A549 (cell line): ENCODE data around the gene CNOT9. TPM values are rescaled to one million over a fixed set of nuclear protein-coding genes. Genes with fewer than 3 reads are reported as not detected.

Experiments
- ATAC-seq, 2 experiments: fragments of 200-7000 bp in 1 of 2; fragments of >200 bp in 1 of 2; cut with Nextera tagmentation in 1 of 2; cut with Tn5 transposase in 1 of 2; 3 replicates each; pipeline versions ENCODE4 v1.8.0 to v1.9.1; 2018 to 2020; ENCODE audit warnings: mild to moderate bottlenecking in 1 of 2, moderate library complexity in 1 of 2
- CTCF ChIA-PET: fragments of 300-600 bp; sonication (Branson Sonifier 250); formaldehyde crosslinking; extraction: SDS; loops from one replicate; lab custom pipeline; 2021; ENCODE audit warnings: antibody characterized with exemption, inconsistent platforms; lab: Yijun Ruan, JAX
- POLR2A ChIA-PET: fragments of 350-600 bp; formaldehyde crosslinking; extraction: SDS; loops from one replicate; lab custom pipeline; 2021; ENCODE audit warnings: antibody characterized with exemption, inconsistent platforms; lab: Yijun Ruan, JAX
- DNase-seq, 2 experiments: peaks; one replicate each; pipeline versions ENCODE4 v3.0.0 to v3.0.0-alpha.2; 2011 to 2016; ENCODE audit warnings: low read depth in 1 of 2, low spot score in 1 of 2
- FAIRE-seq: peaks from 2 replicates; lab custom pipeline; 2011; peaks lifted over from hg19 to GRCh38; lab: Jason Lieb, UNC
- H3K27ac ChIP-seq, 2 experiments: fragments of >200 bp; sonication (Bioruptor Twin); formaldehyde crosslinking; 3 replicates each; pipeline ENCODE4 v1.5.1; 2016 to 2017
- H3K4me1 ChIP-seq: fragments of >200 bp; sonication (Bioruptor Twin); formaldehyde crosslinking; 3 replicates; pipeline ENCODE4 v1.6.1; 2016
- H3K4me2 ChIP-seq: fragments of >200 bp; sonication (Bioruptor Twin); formaldehyde crosslinking; 3 replicates; pipeline ENCODE4 v1.6.1; 2016
- H3K4me3 ChIP-seq: fragments of >200 bp; sonication (Bioruptor Twin); formaldehyde crosslinking; 3 replicates; pipeline ENCODE4 v1.5.1; 2016
- H3K9me3 ChIP-seq: fragments of >200 bp; sonication (Bioruptor Twin); formaldehyde crosslinking; 3 replicates; pipeline ENCODE4 v1.6.1; 2016
- CBX2 ChIP-seq: fragments of 200-600 bp; sonication (generic); IDR thresholded peaks from 2 replicates; pipeline ENCODE4 v1.6.1; 2016; ENCODE audit warnings: low read depth, mild to moderate bottlenecking, borderline replicate concordance
- CHD2 ChIP-seq: fragments of 150-350 bp; IDR thresholded peaks from 2 replicates; pipeline ENCODE4 v1.6.1; 2014; ENCODE audit warnings: low read length; ENCODE audit not compliant: partially characterized antibody
- EHMT2 ChIP-seq: fragments of 200-600 bp; sonication (generic); IDR thresholded peaks from 2 replicates; pipeline ENCODE4 v1.6.1; 2016; ENCODE audit warnings: antibody characterized with exemption, low read depth, mild to moderate bottlenecking, moderate library complexity
- FOSL2 ChIP-seq, 2 experiments: fragments of 450-650 bp in 1 of 2; fragments of >200 bp in 1 of 2; sonication (Bioruptor Twin) in 1 of 2; formaldehyde crosslinking; IDR thresholded peaks; 2 replicates each; pipeline versions ENCODE4 v1.5.0 to v1.6.1; 2016 to 2020; ENCODE audit warnings: mild to moderate bottlenecking in 1 of 2, moderate library complexity in 1 of 2
- GATA3 ChIP-seq: IDR thresholded peaks from 2 replicates; pipeline ENCODE4 v1.6.1; 2012; ENCODE audit warnings: borderline replicate concordance
- HOXA7 ChIP-seq: fragments of 250-450 bp; sonication (Bioruptor Pico); IDR thresholded peaks from 2 replicates; pipeline ENCODE4 v1.5.0; 2020; ENCODE audit warnings: mild to moderate bottlenecking, moderate library complexity
- MYC ChIP-seq: IDR thresholded peaks from 2 replicates; pipeline ENCODE4 v1.6.1; 2012; ENCODE audit warnings: mild to moderate bottlenecking, inconsistent platforms, low read length, improper control_type of control experiment, borderline replicate concordance
- NR3C1 ChIP-seq: fragments of >200 bp; sonication (Bioruptor Twin); formaldehyde crosslinking; IDR thresholded peaks from 3 replicates; pipeline ENCODE4 v1.6.1; 2017
- POLR2AphosphoS2 ChIP-seq: conservative IDR thresholded peaks from 2 replicates; pipeline ENCODE4 v1.6.1; 2012; ENCODE audit warnings: low read length, improper control_type of control experiment, inconsistent platforms
- RARB ChIP-seq: fragments of 250-450 bp; sonication (Bioruptor Pico); IDR thresholded peaks from 2 replicates; pipeline ENCODE4 v1.8.0; 2021; ENCODE audit warnings: mild to moderate bottlenecking, moderate library complexity
- ZFP36 ChIP-seq: fragments of 450-650 bp; IDR thresholded peaks from 2 replicates; pipeline ENCODE4 v1.6.1; 2014; ENCODE audit warnings: borderline replicate concordance; ENCODE audit not compliant: partially characterized antibody
- ZNF302 ChIP-seq: fragments of 250-450 bp; sonication (Bioruptor Pico); IDR thresholded peaks from 2 replicates; pipeline ENCODE4 v1.9.0; 2021; ENCODE audit warnings: inconsistent platforms, mild to moderate bottlenecking, moderate library complexity
- ZSCAN20 ChIP-seq: fragments of 250-450 bp; sonication (Bioruptor Pico); IDR thresholded peaks from 2 replicates; pipeline ENCODE4 v1.8.0; 2022; ENCODE audit warnings: mild to moderate bottlenecking, moderate library complexity
- WGBS: methylation state at CpG from one replicate; pipeline ENCODE4 v1.1.6; 2017; ENCODE audit errors: missing lambda C conversion rate; 5-methylcytosine and 5-hydroxymethylcytosine counted together
- polyA plus RNA-seq, 4 experiments: library from polyadenylated mRNA; depleted of rRNA in 3 of 4; stranded (reverse); fragments of >200 nt; fragmentation: RNase III in 1 of 4; extraction: RNeasy Plus Mini Kit Qiagen cat#74134 plus additional on column Dnase treatment in 1 of 4; gene quantifications; 2 replicates in 3 of 4; 3 replicates in 1 of 4; pipeline ENCODE4 v1.2.3, GENCODE V29; 2011 to 2017
- TF ChIP-seq, protein P1 (sequence below): fragments of 450-650 bp; IDR thresholded peaks from 2 replicates; pipeline ENCODE4 v1.6.1; 2014; ENCODE audit warnings: antibody characterized with exemption
- TF ChIP-seq, protein P2 (sequence below): fragments of >200 bp; sonication (Bioruptor Twin); formaldehyde crosslinking; IDR thresholded peaks from 2 replicates; pipeline ENCODE4 v1.6.1; 2016
- TF ChIP-seq, protein P3 (sequence below): fragments of >200 bp; sonication (Bioruptor Twin); formaldehyde crosslinking; IDR thresholded peaks from 3 replicates; pipeline ENCODE4 v1.6.1; 2016
- TF ChIP-seq, protein P4 (sequence below): fragments of 200-600 bp; sonication (generic); IDR thresholded peaks from 2 replicates; pipeline ENCODE4 v1.6.1; 2016; ENCODE audit warnings: antibody characterized with exemption, mild to moderate bottlenecking, moderate library complexity
- TF ChIP-seq, protein P5 (sequence below): IDR thresholded peaks from 2 replicates; pipeline ENCODE4 v1.6.1; 2012

Gene CNOT9
- polyA plus RNA-seq, 2 of the 4 experiments (the other 2 are of a cell fraction): 42.7 to 87.4 TPM

DNA sequence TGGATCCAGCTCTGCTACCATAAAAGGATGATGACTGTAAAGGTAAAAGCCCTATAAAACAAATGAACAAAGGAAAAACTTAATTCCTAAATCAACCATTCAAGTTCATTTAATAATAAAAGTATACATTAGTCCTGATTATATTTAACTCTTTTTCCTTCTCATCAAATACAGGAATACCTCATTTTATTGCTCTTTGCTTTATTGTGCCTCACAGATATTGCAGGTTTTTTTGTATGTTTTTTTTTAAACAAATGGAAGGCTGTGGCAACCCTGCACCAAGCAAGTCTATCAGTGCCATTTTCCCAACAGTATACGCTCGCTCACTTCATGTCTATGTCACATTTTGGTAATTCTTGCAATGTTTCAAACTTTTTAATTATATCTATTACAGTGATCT is 38.6 kb upstream of the CNOT9 start:
- POLR2A ChIA-PET: no interaction called here
- no peak overlapping the region for H3K4me2 ChIP-seq
- ATAC-seq (no peak), FAIRE-seq (no peak)
- peaks cover 11% of the 10 kb centered on the region for H3K9me3 ChIP-seq
- H3K27ac ChIP-seq: no peak overlapping the region
- WGBS: 99% methylated on average over 2 of the region's 2 CpGs
- H3K4me3 ChIP-seq: no peak overlapping the region
- no peak for TF ChIP-seq FOSL2 (IDR thresholded peaks at IDR 0.05)
- TF ChIP-seq FOSL2 (CRISPR knock-in tag; IDR thresholded peaks at IDR 0.05): no peak
- no peak for TF ChIP-seq ZFP36
- TF ChIP-seq, protein P1, sequence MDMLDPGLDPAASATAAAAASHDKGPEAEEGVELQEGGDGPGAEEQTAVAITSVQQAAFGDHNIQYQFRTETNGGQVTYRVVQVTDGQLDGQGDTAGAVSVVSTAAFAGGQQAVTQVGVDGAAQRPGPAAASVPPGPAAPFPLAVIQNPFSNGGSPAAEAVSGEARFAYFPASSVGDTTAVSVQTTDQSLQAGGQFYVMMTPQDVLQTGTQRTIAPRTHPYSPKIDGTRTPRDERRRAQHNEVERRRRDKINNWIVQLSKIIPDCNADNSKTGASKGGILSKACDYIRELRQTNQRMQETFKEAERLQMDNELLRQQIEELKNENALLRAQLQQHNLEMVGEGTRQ: no peak
- TF ChIP-seq MYC: no peak
- no peak for TF ChIP-seq CBX2
- TF ChIP-seq, protein P2, sequence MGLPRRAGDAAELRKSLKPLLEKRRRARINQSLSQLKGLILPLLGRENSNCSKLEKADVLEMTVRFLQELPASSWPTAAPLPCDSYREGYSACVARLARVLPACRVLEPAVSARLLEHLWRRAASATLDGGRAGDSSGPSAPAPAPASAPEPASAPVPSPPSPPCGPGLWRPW: no peak
- no peak for TF ChIP-seq RARB (CRISPR knock-in tag)
- no peak for TF ChIP-seq NR3C1
- TF ChIP-seq ZNF302 (CRISPR knock-in tag): no peak
- TF ChIP-seq, protein P3, sequence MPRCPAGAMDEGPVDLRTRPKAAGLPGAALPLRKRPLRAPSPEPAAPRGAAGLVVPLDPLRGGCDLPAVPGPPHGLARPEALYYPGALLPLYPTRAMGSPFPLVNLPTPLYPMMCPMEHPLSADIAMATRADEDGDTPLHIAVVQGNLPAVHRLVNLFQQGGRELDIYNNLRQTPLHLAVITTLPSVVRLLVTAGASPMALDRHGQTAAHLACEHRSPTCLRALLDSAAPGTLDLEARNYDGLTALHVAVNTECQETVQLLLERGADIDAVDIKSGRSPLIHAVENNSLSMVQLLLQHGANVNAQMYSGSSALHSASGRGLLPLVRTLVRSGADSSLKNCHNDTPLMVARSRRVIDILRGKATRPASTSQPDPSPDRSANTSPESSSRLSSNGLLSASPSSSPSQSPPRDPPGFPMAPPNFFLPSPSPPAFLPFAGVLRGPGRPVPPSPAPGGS: no peak
- TF ChIP-seq POLR2AphosphoS2: no peak
- TF ChIP-seq HOXA7 (CRISPR knock-in tag): no peak
- TF ChIP-seq EHMT2: no peak
- no peak for TF ChIP-seq GATA3
- TF ChIP-seq, all 56 proteins: peak for 0
- no peak for DNase-seq
- CTCF ChIA-PET: no interaction called here
- H3K4me1 ChIP-seq: no peaks in the 10 kb centered on the region

DNA sequence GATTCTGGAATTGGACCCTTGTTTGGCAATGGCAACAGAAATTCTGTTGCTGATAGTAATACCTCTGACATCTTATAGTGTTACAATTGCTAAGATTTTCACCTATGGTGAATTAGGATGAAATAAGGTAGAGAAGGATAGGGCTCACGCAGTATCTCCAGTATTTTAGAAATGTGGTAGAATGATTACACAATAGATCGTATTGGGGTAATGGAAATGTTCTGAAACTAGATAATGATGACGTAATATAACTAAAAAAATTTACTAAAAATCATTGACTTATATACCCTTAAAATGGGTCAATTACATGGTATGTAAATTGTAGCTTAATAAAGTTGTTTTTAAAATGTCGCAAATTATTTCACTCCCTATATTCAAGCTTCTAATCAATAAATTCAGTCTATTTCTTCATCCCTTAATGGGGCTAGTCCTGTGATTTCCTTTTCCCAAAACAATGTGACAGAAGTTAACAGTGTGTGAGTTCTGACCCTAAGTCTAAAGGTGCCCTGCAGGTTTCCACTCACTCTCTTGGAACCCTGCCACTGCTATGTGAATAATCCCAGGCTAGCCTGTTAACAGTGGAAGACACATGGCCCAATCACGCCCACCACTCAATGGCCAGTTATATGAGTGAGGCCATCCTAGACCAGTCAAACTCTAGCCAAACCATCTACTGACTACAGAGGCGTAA is 31.7 kb upstream of the CNOT9 start:
- POLR2A ChIA-PET: no interaction called here

DNA sequence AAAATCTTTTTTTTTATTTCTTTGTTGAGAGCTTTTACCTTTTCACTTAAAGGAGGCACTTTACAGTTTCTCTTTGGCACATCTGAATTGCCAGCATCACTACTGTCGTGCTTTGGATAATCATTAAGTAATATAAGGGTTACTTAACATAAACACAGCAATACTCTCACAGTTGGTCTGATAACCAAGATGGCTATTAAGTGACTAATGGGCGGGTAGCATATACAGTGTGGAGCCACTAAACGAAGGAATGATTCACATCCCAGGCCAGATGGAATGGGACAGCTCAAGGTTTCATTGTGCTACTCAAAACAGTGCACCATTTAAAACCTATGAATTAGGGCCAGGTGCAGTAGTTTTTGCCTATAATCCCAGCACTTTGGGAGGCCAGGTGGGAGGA is 28.6 kb upstream of the CNOT9 start:
- ATAC-seq (no peak), DNase-seq (no peak), FAIRE-seq (no peak)
- Histone ChIP-seq H3K4me1 (no peaks in the 10 kb centered on the region), H3K4me2 (no peak overlapping the region), H3K9me3 (no peaks in the 10 kb centered on the region), H3K27ac (no peak overlapping the region), H3K4me3 (no peak overlapping the region)
- ChIA-PET POLR2A (no interaction called here), CTCF (interaction anchor here (0.6 to 1.1 kb wide), 4 partner anchors 17 to 307 kb away, joined by 3 read pairs; no protein-coding TSS in a partner anchor)
- TF ChIP-seq CHD2 (no peak), ZSCAN20 (CRISPR knock-in tag) (no peak)
- TF ChIP-seq, protein P4, sequence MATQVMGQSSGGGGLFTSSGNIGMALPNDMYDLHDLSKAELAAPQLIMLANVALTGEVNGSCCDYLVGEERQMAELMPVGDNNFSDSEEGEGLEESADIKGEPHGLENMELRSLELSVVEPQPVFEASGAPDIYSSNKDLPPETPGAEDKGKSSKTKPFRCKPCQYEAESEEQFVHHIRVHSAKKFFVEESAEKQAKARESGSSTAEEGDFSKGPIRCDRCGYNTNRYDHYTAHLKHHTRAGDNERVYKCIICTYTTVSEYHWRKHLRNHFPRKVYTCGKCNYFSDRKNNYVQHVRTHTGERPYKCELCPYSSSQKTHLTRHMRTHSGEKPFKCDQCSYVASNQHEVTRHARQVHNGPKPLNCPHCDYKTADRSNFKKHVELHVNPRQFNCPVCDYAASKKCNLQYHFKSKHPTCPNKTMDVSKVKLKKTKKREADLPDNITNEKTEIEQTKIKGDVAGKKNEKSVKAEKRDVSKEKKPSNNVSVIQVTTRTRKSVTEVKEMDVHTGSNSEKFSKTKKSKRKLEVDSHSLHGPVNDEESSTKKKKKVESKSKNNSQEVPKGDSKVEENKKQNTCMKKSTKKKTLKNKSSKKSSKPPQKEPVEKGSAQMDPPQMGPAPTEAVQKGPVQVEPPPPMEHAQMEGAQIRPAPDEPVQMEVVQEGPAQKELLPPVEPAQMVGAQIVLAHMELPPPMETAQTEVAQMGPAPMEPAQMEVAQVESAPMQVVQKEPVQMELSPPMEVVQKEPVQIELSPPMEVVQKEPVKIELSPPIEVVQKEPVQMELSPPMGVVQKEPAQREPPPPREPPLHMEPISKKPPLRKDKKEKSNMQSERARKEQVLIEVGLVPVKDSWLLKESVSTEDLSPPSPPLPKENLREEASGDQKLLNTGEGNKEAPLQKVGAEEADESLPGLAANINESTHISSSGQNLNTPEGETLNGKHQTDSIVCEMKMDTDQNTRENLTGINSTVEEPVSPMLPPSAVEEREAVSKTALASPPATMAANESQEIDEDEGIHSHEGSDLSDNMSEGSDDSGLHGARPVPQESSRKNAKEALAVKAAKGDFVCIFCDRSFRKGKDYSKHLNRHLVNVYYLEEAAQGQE: no peak
- 82% methylated on average over 3 of the region's 3 CpGs for WGBS

More for the DNA sequence above, 31.7 kb upstream of the CNOT9 start:
- TF ChIP-seq, protein P5, sequence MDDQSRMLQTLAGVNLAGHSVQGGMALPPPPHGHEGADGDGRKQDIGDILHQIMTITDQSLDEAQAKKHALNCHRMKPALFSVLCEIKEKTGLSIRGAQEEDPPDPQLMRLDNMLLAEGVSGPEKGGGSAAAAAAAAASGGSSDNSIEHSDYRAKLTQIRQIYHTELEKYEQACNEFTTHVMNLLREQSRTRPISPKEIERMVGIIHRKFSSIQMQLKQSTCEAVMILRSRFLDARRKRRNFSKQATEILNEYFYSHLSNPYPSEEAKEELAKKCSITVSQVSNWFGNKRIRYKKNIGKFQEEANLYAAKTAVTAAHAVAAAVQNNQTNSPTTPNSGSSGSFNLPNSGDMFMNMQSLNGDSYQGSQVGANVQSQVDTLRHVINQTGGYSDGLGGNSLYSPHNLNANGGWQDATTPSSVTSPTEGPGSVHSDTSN: no peak
- TF ChIP-seq HOXA7 (CRISPR knock-in tag): no peak
- TF ChIP-seq CHD2: no peak
- TF ChIP-seq, all 56 proteins: peak for 0
- H3K4me2 ChIP-seq: no peak overlapping the region
- H3K27ac ChIP-seq: no peak overlapping the region
- WGBS: 84% methylated on average over 6 of the region's 6 CpGs
- ATAC-seq (no peak), DNase-seq (no peak), FAIRE-seq (no peak)
- no peaks in the 10 kb centered on the region for H3K9me3 ChIP-seq
- CTCF ChIA-PET: no interaction called here
- H3K4me3 ChIP-seq: no peak overlapping the region
- no peaks in the 10 kb centered on the region for H3K4me1 ChIP-seq
